Activated T-helper 1 cell treated with anti-CD3 and anti-CD28 coated beads, Interleukin-12 subunit alpha, Interleukin-12 subunit beta, Interleukin-2, Interleukin-4 antibody, amounts not matched to agents 30 ng/mL and 10 ng/mL and 1 ng/mL, durations not matched to agents 14 hours and 24 hours and 36 hours (primary cell): Measurements from ENCODE around the gene PEAK3. TPM values are rescaled to one million over a fixed set of nuclear protein-coding genes. Genes with fewer than 3 reads are reported as not detected.
"Not testable (repeated sequence)": the region's sequence is repeated elsewhere in the genome, so short reads cannot be mapped to it uniquely, and the experiment has no call there.

Experiments used
- DNase-seq: peaks from one replicate; pipeline ENCODE4 v3.0.0; 2021; ENCODE audit warnings: low spot score
- H3K27ac Mint-ChIP-seq: one replicate; pipeline ENCODE4 v1.8.0; 2021; ENCODE audit warnings: mild to moderate bottlenecking, mixed read lengths
- H3K27me3 Mint-ChIP-seq: one replicate; pipeline ENCODE4 v1.8.0; 2022; ENCODE audit warnings: mild to moderate bottlenecking, moderate library complexity, mixed read lengths; ENCODE audit not compliant: insufficient read depth
- H3K36me3 Mint-ChIP-seq: one replicate; pipeline ENCODE4 v1.8.0; 2021; ENCODE audit warnings: low read depth, mixed read lengths
- H3K4me1 Mint-ChIP-seq: one replicate; pipeline ENCODE4 v1.8.0; 2021; ENCODE audit warnings: low read depth, mixed read lengths
- H3K4me3 Mint-ChIP-seq: one replicate; pipeline ENCODE4 v1.8.0; 2021; ENCODE audit warnings: mild to moderate bottlenecking, moderate library complexity, mixed read lengths
- H3K9me3 Mint-ChIP-seq: one replicate; pipeline ENCODE4 v1.8.0; 2021; ENCODE audit warnings: mixed read lengths
- intact Hi-C: fragments of 100-400 bp; cut with micrococcal nuclease; formaldehyde crosslinking; loops from one replicate; pipeline ENCODE4 v1.15.1; 2024
- total RNA-seq: library from RNA; stranded (reverse); gene quantifications from 2 replicates; pipeline ENCODE4 v1.2.3, GENCODE V29; 2022

Gene PEAK3
- total RNA-seq, 1 donor from 2014 or later, result 0.16 TPM

DNA sequence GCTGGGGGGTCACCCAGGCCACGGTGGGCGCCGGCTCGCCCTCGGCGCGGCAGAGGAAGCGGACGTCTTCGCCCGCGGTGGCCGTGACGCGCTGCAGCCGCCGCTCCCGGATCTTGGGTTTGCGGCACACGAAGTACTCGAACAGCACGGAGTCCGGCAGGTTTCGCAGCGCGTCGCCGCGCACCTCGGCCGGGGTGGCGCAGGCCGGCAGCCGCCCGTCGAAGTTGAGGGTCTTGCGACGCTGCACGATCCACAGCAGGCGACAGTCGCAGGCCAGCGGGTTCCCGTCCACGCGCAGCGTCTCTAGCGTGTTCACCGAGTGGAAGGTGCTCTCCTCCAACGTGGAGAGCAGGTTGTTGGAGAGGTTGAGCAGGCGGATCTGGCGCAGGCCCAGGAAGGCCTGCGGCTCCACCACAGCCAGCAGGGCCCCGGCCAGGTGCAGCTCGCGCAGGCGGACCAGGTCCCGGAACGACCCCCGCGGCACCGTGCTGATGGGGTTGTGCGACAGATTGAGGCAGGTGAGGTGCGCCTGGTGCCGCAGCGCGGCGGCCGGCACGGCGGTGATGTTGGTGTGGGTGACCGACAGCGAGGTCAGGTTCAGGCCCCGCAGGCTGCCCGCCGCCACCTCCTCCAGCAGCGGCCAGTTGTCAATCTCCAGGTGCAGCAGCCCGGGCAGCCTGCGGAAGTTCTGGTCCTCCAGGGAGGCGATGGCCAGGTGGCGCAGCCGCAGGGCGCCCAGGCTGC is 8.6 kb upstream of the PEAK3 start:
- H3K27me3 Mint-ChIP-seq, result peaks cover 3% of the 10 kb centered on the region
- H3K36me3 Mint-ChIP-seq, result peaks cover 4% of the 10 kb centered on the region
- DNase-seq, result peak; percentile 25
- intact Hi-C loops, result no loop called here
- H3K4me1 Mint-ChIP-seq, result peaks cover 18% of the 10 kb centered on the region
- peak overlapping the region; percentile 74 for H3K4me3 Mint-ChIP-seq
- no peak overlapping the region for H3K27ac Mint-ChIP-seq
- H3K9me3 Mint-ChIP-seq, result no peaks in the 10 kb centered on the region

GRCh38 chr19:2289714-2290435 is 7.9 kb upstream of the PEAK3 start:
- Mint-ChIP-seq H3K27ac (peak overlapping the region; percentile 90), H3K27me3 (peaks cover 3% of the 10 kb centered on the region), H3K4me1 (peaks cover 18% of the 10 kb centered on the region), H3K9me3 (no peaks in the 10 kb centered on the region), H3K4me3 (peak overlapping the region; percentile 86), H3K36me3 (peaks cover 4% of the 10 kb centered on the region)
- peak; percentile 68 for DNase-seq
- intact Hi-C loops, result loop anchor here (5.0 kb wide), 1 partner anchor 102 kb away; no protein-coding TSS in a partner anchor

GRCh38 chr19:2288818-2289713 is 7.1 kb upstream of the PEAK3 start:
- Mint-ChIP-seq H3K27ac (peak overlapping the region; percentile 90), H3K36me3 (peaks cover 3% of the 10 kb centered on the region), H3K4me1 (peaks cover 18% of the 10 kb centered on the region), H3K27me3 (peaks cover 3% of the 10 kb centered on the region), H3K4me3 (peak overlapping the region; percentile 86), H3K9me3 (no peaks in the 10 kb centered on the region)
- intact Hi-C loops, result loop anchor here (5.0 kb wide), 1 partner anchor 103 kb away; no protein-coding TSS in a partner anchor
- no peak for DNase-seq

- peak overlapping the region; percentile 86 for H3K4me3 Mint-ChIP-seq
- peak overlapping the region; percentile 90 for H3K27ac Mint-ChIP-seq
- DNase-seq, result no peak
- H3K27me3 Mint-ChIP-seq, result peaks cover 3% of the 10 kb centered on the region
- H3K9me3 Mint-ChIP-seq, result no peaks in the 10 kb centered on the region
- intact Hi-C loops, result loop anchor here (5.0 kb wide), 1 partner anchor 104 kb away; no protein-coding TSS in a partner anchor
- H3K36me3 Mint-ChIP-seq, result no peaks in the 10 kb centered on the region
- peaks cover 18% of the 10 kb centered on the region for H3K4me1 Mint-ChIP-seq
Measured at GRCh38 chr19:2288338-2288817, 6.4 kb upstream of the PEAK3 start.

- no peak for DNase-seq
- no peaks in the 10 kb centered on the region for H3K9me3 Mint-ChIP-seq
- H3K27me3 Mint-ChIP-seq, result peaks cover 3% of the 10 kb centered on the region
- intact Hi-C loops, result loop anchor here (5.0 kb wide), 1 partner anchor 105 kb away; no protein-coding TSS in a partner anchor
- H3K27ac Mint-ChIP-seq, result no peak overlapping the region
- H3K4me3 Mint-ChIP-seq, result no peak overlapping the region
- H3K4me1 Mint-ChIP-seq, result peaks cover 21% of the 10 kb centered on the region
- no peaks in the 10 kb centered on the region for H3K36me3 Mint-ChIP-seq
Measured at GRCh38 chr19:2287585-2288337, 5.8 kb upstream of the PEAK3 start.

- Mint-ChIP-seq H3K36me3 (no peaks in the 10 kb centered on the region), H3K27me3 (peaks cover 2% of the 10 kb centered on the region), H3K9me3 (no peaks in the 10 kb centered on the region), H3K27ac (no peak overlapping the region), H3K4me3 (no peak overlapping the region), H3K4me1 (peaks cover 27% of the 10 kb centered on the region)
- DNase-seq, result no peak
- intact Hi-C loops, result loop anchor here (5.0 kb wide), 1 partner anchor 106 kb away; no protein-coding TSS in a partner anchor
Measured at GRCh38 chr19:2286402-2287140, 4.6 kb upstream of the PEAK3 start.

DNA sequence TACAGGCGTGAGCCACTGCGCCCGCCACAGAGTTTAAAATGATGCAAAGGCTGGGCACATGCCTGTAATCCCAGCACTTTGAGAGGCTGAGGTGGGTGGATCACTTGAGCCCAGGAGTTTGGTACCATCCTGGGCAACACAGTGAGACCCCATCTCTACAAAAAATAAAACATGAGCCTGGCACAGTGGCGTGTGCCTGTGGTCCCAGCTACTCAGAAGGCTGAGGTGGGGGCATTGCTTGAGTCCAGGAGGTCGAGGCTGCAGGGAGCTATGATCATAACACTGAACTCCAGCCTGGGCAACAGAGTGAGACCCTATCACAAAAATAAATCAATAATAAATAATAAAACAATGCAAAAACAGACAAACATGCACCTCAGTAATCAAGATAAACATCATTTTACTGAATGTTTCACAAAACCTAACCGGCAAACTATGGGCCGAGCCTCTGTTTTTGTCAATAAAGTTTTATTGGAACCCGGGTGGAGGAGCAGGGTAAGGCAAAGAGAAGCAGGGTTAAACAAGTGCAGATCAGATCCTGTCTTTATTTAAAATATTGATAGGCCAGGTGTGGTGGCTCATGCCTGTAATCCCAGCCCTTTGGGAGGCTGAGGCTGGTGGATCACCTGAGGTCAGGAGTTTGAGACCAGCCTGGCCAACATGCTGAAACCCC is 2.0 kb upstream of the PEAK3 start:
- Mint-ChIP-seq H3K4me1 (peaks cover 18% of the 10 kb centered on the region), H3K4me3 (no peak overlapping the region), H3K9me3 (no peaks in the 10 kb centered on the region), H3K27me3 (no peaks in the 10 kb centered on the region), H3K36me3 (no peaks in the 10 kb centered on the region), H3K27ac (no peak overlapping the region)
- no peak for DNase-seq
- intact Hi-C loops, result no loop called here

GRCh38 chr19:2282862-2283237 is 875 bp upstream of the PEAK3 start:
- H3K36me3 Mint-ChIP-seq, result no peaks in the 10 kb centered on the region
- intact Hi-C loops, result no loop called here
- no peak overlapping the region for H3K4me3 Mint-ChIP-seq
- no peaks in the 10 kb centered on the region for H3K27me3 Mint-ChIP-seq
- peaks cover 9% of the 10 kb centered on the region for H3K4me1 Mint-ChIP-seq
- no peak overlapping the region for H3K27ac Mint-ChIP-seq
- H3K9me3 Mint-ChIP-seq, result no peaks in the 10 kb centered on the region
- DNase-seq, result no peak

GRCh38 chr19:2281265-2282061 is 512 bp downstream of the PEAK3 start:
- H3K4me1 Mint-ChIP-seq, DNase-seq, H3K9me3 Mint-ChIP-seq, H3K36me3 Mint-ChIP-seq, H3K27ac Mint-ChIP-seq, intact Hi-C loops, H3K27me3 Mint-ChIP-seq: not testable (repeated sequence)
- H3K4me3 Mint-ChIP-seq, result peak overlapping the region; percentile 59

DNA sequence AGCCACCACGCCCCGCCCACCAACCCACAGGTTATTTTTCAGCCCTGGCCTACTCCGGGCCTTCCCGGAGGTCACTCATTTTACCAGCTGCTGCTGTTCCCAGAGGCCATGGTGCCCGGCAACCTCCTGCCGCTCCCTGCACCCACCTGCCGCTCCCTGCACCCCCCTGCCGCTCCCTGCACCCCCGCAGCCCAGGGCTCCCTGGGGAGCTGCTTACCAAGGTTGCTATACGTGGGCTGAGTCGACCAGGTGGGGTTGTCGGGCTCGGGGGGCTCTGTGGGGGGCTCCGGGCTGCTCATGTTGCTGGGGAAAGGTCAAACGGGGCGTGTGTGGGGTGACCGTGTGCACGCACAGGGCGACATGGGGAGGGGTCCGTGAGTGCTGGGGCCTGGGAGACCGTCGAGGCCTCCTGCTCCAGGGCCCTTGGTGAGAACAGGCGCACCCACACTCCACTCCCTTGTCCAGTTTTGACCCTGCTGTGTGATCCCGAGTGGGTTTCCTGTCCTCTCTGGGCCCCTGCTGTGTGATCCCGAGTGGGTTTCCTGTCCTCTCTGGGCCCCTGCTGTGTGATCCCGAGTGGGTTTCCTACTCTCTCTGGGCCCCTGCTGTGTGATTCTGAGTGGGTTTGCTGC is 1.2 kb downstream of the PEAK3 start:
- H3K27me3 Mint-ChIP-seq, result no peaks in the 10 kb centered on the region

More for the DNA sequence above, 1.2 kb downstream of the PEAK3 start:
- H3K9me3 Mint-ChIP-seq, result no peaks in the 10 kb centered on the region
- intact Hi-C loops, result no loop called here
- peaks cover 9% of the 10 kb centered on the region for H3K4me1 Mint-ChIP-seq
- peaks cover 3% of the 10 kb centered on the region for H3K36me3 Mint-ChIP-seq
- H3K4me3 Mint-ChIP-seq, result no peak overlapping the region
- H3K27ac Mint-ChIP-seq, result no peak overlapping the region
- no peak for DNase-seq
